LHCN-M2 (cell line): ENCODE data around the gene LHX3. TPM values are rescaled to one million over a fixed set of nuclear protein-coding genes. Genes with fewer than 3 reads are reported as not detected.
A peak's percentile ranks its signal among the peaks of the same experiment; 100 is the strongest.

Source experiments
- DNase-seq: peaks from one replicate; pipeline ENCODE4 v3.0.0-alpha.2; 2012; ENCODE audit warnings: low read depth
- total RNA-seq: library from RNA; depleted of rRNA; stranded (reverse); fragments of >200 nt; gene quantifications from 2 replicates; pipeline ENCODE4 v1.2.3, GENCODE V29; 2014

The LHX3 gene
- total RNA-seq, 1 experiment from 2014 or later: not detected

DNA sequence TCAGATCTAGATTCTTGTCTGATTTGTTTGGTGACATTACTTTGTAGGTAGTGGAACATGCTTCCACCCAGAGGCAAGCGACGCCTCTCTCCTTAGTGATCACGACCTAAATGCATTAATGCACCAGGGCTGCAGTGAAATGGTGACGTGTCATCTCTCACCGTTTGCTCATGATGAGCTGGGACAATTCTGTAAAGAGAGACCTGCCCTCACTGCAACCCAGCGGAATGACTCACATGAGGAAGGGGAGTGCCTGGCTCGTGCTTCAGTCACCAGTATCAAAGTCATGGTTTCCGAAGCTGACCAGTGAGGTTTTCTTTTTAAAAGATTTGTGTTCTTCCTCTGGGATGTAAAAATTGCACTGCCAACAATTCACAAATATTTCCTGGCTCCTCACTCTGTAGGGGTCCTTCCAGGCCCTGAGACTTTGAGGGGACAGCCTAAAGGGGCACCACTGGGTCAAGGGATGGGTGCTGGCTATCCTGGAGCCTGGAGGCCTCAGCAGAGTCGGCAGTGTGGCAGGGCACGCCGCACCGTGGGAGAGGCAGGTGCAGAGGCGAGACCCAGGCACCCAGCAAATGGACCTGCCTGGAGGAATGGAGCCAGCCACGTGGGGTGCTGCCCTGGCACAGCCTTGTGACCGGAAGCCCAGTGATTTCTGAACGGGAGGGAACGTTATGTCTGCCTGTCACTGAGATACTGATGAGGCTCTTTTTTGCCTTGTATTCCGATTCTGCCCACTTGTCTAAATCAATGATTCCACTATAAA is 23.4 kb upstream of the LHX3 start:
- DNase-seq: peak; percentile 56

DNA sequence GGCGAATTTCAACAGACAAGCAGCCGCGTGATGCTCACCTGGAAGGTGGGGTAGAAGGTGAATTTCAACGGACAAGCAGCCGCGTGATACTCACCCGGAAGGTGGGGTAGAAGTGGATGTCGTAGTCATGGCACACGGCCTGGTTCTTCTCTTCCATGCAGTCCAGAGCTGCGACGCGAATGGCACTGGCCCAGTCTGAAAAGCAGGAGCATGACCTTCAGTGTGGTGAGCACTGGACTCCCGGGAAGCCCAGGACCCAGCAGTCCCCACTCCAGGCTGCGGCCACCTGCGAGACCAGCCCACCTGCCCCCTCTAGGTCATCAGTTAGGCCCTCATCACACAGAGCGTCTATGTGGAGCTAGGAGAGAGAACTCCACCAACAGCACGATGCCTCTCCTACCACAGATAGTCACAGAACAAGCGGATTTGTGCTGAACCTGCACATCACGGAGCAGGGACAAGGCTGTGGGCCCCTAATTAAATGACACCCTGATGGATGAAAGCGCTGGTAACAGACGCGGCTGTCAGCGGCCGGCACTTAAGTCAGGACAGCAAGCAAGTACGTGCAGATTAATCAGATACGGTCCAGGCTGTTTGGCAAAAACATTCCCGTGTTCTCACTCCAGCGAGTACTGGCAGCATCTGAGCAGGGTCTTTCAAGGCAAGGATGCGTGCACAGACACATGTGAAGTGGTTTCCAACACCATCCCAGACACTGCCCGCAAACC is 21.9 kb upstream of the LHX3 start:
- no peak for DNase-seq

DNA sequence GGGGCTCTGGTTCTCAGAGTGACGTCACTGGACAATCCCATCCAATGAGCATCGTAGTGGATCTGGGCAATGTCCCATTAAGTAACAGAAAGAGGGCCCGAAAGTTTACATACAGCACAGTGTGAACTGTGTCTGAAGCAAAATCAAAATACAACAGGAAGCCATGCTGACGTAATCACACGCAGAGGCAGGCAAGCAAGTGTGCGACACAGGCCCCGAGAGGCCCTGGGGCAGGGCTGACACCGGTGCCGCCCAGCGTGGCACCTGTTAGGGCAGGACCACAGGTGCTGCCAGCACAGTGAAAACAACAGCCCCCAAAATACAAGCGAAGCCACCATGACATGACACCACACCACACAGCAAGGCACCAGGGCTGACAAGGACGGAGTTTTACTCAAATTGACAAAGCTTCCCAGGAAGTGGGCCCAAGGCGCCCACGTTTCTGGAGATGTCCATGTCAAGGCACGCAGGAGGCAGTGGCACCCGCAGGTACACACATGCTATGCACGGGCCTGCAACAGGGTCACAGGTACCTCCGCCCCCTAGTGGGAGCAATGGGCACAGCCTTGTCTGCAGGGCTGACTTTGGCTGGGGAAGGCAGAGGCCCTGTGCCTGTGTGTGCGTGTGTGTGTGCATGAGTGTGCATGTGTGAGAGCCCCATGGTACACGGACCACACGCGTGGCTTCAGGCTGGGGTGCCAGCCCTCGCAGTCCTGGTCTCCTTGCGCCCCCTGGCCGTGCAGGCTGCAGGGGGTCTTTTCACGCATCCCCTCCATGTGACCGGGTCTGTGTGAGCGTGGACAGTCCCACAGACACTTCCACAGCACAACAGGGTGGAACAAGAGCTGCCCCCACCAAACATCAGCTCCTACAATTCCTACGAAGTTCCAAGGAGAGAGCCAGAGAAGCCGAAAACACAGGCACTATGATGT is 21.1 kb upstream of the LHX3 start:
- DNase-seq: peak; percentile 30

DNA sequence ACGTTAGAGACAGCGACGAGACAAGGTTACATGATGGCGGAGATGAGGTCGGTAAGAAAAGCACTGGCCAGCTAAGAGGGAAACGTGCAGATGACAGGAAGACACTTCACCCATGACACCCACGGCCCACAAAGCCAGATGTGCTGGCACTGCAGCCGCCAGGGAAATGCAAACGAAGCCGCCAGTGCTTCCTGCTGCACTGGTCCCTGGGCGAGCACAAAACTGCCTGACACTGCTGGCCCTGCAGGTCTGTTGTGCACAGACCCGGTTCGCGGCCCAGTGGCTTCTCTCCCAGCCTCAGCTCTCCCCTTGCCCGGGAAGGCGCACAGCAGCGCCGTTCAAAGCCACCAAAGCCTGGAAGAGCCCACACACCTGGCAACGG is 20.4 kb upstream of the LHX3 start:
- no peak for DNase-seq

DNA sequence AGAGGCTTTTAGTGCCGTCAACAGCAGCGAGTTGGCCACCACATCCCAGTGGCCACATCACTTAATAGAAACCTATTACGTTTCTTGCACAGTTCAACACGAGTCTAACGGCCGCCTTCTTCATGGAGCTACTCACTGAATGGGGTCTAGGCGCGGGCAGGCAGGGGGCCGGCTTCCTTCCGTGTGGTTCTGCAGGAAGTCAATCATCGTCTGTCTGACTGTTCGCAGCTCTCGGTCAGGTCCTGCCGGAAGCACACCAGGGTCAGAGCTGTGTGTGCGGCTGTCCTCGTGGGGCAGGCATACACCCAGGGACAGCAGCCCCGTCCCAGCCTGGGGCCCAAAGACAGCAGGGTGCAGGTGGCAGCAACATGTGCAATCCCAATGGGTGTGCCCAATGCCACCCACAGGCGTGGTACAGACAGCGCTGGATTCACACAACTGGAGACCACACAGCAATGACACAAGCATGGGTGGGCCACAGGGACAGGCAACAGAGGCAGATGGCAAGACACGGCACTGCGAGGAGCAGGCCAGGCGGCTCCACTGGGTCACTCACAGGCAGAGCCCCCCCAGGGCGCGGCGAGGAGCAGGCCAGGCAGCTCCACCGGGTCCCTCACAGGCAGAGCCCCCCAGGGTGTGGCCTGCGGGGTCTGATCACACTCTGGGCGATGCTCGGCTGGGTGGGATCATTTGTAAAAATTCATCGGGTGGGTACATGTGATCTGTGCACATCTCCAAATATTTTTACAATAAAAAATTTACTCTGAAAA is 19.1 kb upstream of the LHX3 start:
- no peak for DNase-seq

DNA sequence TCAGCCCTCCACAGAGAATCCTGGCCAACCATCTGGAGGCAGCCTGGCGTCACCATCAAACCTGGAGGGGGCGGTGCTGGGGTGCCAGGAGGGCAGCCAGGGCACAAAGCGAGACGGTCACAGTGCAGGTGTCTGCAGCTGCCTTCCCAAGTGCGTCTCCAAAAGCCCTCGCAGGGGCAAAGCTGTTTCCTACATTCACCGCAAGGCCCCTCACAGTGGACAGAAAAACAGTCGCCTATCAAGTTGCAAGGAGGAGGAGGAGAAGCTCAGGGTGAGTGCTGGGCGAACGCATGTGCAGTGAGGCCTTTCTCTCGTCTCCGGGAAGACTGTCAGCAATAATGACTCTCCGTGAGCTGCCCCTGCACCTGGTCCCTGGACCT is 18.0 kb upstream of the LHX3 start:
- DNase-seq: no peak

DNA sequence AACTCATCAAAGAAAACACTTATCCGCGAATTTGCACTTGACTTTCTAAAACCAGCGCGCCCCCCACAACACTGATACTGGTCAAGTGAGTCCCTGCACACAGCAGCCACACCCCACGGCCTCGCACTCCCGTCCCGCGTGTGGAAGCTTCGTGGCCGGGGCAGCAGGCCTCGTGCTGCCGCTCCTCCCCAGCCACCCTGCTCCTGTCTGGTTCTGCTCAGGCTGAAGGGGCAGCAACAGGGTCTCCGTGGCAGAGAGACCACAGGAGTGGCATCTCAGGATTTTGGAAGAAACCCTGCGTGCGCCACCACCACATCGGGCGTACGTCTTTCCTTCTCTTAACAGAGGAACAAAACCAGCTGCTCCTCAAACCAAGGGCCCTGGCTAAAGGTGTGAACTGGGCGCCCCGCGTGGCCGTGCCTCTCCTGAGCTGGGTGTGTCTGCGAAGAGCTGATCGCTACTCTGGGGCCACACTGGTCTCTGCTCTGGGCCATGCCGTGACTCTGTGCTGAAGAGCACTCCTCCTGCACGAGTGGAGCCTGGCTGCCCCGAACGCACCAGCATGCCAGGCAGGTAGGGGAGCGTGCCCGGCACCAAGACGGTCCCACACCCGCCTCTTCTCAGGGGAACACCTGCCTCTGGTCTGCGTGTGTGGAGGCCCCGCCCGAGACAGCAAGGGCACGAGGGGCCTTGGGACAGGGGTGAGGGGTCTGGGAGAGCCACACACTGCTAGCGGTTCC is 17.4 kb upstream of the LHX3 start:
- no peak for DNase-seq

DNA sequence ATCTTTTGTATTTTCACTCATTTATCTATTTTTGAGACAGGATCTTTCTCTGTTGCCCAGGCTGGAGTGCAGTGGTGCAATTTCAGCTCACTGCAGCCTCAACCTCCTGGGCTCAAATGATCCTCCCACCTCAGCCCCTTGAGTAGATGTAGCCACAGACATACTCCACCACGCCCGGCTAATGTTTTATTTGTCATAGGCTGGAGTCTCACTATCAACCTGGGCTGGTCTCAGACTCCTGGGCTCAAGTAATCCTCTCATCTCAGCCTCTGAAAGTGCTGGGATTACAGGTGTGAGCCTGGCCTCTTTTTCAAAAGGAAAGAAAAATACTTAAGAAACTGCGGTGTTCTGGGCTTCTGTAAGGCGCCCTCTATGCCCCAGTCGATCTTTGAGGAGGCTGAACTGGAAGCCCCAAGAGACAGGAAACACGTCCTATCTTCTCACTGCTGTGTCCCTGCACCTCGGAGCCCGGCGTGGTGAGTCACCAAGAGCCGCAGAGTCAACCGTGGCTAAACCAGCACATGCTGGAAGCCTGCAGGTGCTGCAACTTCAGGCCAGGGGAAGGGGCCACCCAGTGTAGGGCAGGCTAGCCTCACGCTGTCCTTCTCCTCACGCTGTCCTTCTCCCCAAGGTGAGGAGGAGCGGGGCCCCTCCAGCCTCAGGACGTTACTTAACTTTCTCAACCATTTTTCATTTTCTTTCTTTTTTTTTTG is 15.2 kb upstream of the LHX3 start:
- DNase-seq: peak; percentile 20

DNA sequence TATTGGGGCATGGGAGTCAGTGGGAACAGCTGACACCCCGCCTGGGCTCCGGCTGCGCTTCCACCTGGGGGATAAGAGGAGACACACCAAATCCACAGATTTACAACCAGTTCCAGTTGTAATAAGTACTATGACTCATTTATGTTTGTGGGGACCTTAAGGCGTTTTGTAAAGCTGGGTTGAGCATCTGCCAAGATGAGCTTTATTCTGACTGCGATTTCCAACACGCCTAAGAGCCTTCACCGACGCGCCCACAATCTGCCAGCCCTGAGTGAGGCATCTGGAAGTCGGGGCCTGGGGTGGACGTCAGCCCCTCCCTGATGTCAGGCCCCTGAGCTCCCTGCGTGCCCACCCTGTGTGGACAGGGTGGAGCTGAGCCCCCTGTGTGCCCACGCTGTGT is 14.3 kb upstream of the LHX3 start:
- DNase-seq: peak; percentile 32

DNA sequence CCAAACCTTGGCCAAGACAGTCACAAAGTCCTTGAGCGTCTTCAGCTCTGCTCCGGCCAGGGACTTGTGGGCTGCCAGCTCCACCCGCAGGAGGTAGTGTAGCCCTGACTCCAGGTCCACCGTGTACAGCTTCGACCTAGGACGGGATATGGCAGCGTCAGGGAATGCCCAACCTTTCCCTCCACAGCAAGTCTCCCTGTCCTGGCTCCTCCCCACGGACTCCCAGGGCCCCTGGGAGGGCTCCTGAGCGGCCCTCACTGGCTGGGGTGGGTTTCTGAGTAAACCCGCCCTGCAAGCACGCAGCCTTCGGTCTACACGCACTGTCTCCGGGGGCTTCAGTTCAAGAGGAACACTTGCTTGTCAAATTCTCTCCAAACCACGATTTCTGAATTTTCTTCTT is 13.7 kb upstream of the LHX3 start:
- DNase-seq: no peak

DNA sequence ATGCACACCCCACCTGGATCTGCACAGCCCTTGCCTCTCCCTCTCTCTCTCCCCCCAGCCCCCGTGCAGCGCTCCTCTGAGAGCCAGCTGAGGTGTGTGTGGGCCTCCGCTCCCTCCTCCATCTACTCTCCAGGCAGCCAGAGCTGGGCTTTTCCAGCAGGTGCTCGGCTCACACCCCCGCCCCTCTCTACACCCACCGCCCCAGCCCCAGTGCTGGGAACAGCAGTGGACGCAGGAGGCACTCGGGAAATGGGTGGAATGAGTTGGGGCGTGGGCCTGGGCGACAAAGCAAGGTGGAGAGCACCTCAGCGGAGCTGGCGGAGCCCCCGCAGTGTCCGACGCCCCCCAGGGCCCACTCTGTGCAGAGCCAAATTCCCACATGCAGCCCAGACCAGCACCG is 13.3 kb upstream of the LHX3 start:
- DNase-seq: no peak

DNA sequence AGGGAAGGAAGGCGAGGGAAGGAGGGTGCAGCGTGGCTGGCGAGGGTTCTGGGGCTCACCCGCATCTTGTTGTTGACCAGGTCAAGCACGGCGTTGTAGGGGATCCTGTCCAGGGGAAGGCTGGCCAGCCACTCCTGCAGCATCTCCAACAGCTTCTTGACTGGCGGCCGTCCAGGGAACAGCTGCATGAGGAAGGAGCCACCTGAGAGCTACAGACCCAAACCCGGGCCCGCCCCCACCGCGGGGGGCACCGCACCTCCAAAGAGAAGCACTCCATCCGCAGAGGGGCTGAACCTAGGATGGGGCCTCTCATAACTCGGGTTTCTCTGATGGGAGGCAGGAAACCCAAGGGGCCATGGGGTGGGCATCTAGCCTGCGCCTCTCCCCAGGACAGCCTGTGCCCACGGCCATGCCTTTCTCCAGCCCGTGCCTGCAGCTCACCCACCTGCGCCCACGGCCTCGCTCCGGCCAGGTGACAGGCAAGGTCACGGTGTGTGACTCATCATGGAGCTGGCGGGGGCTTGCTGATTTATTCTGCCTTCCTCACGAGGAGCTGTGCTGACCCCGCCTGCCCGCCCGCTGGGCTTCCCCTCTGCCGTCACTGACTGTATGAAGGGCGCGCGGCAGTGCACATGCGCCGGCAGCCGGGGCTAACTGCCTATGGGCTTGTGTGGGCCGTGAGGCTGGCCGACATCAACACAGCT is 11.8 kb upstream of the LHX3 start:
- no peak for DNase-seq

DNA sequence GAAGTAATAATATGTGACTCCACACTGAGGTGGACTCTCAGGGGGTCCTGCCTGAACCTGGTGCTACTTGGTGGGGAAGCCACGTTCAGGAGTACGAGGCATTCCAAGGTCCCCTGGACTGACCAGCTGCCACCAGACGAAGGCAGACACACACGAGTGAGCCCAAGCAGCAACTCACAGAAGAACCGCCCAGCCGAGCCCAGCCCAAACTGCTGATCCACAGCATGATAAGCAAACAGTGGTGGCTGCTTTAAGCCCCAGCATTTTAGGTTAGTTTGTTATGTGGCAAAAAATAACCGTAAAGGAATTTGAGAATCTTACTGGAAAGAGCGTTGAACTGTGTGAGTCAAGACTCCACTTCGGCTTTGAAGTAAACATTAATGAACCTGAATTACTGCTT is 8.8 kb upstream of the LHX3 start:
- DNase-seq: no peak

DNA sequence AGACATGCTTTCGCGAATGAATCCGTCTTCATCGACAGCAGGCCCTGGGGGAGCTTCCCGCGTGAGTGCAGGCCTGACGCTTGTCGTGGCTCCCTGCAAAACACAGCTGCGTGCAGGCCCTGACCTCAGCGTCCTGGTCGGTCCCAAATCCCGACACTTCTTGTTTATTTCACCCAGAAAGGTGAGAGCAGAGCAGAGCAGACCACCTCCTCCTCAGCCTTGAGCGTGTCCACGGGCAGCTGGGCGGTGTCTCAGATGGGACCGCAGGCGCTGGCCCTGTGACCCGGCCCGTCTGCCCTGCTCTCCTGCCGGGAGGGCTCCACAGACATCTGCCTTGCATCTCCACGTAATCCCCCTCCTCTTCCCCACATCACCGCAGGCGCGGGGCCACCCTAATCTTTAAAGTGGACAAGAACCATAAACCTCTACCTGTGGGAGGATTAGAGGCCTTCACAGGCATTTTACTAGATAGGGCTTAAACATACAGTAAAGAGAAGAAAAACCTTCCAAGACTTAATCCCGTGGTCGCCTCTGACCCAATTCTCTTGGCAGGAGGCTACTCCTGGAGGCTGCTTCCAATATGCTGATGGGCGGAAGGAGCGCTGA is 7.5 kb upstream of the LHX3 start:
- no peak for DNase-seq

DNA sequence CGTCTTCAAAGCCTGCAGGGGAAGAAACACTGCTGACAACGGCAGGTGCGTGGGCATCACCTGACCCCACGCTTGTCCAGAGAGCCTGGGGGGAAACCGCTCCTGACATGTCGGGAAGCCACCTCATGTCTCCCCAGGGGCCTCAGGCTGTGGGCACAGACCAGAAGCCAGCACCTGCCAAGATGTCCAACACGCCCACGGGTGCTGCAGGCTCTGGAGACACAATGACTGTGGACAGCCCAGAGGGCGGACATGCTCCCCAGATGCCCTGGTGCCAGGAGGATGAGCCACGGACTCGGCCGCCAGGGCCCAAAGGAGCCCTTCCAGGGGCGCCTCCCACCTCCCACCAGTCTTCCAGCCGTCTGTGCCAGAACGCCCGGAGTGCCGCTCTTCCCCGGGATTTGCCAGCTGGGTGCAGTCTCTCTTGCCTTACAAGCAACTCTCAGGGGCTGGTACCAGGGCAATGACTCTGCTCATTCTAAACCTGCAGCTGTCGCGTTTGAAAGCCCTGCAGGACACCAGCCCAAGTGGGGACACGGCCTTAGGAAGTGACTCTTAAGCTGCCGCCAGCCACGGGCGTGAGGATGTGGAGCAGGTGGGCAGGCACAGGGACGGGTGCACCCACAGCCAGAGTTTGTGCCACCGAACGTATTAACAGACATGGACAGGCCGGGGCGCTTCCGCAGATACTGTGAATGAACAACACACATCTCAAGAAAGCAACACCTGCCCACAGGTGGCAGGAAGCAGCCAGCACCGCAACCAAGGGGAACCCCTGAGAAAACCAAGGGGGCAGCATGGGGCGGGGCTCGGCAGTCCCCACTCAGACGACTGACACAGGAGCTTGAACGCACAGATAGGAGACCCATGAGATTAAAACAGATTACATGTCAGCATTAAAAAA is 6.8 kb upstream of the LHX3 start:
- no peak for DNase-seq

DNA sequence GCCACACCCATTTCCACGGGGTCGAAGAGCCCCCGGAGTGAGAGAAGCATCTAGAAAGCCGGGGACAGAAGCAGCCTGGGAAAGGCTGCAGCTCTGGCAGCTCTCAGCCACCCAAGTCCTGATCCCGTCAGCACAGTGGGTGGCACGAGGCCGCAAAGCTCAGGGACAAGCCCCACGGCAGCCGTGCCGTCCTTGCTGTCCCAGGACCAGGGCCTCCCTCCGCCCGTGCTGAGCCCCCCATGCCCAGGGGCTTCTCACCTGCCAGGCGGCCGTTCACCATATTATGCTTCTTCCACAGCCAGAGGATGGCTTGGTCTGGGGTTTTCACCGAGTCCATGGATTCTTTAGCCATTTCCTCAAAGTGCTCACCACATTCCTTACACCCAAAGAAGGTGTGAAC is 6.1 kb upstream of the LHX3 start:
- no peak for DNase-seq

DNA sequence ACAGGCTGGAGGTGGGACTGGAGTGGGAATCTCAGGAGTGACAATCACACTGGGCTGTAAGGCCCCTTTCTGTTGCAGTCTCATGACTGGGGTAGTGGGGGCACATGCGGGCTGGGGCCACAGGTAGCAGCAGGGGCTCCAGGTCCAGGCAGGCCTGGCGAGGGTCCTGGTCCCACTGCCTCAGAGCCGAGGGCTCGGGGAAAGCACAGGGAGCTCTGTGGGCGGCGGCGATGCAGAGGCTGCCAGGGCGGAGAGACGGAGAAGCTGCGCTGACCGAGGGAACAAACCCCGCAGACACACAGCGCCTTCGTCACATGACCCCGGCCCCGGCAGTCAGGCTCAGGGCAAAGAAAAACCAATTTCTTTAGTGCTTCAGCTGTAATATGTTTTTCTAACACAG is 5.3 kb upstream of the LHX3 start:
- no peak for DNase-seq

DNA sequence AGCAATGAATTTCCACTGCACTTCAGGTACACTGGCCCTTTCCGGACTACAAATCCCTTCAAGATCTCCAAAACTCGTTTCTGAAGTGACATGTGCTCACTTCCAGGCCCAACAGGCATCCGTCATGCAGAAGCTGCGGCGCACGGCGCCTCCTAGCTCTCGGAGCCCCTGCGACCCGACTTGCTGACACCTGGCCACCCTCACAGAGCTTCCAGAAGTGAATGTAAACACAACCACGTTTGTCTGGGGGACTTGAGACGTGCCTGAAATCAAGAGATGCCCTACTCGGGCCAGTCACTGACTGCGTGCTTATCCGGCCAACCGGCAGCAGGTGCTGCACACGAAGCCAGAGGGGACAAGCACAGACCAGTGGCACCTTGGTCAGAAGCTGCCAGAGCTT is 4.9 kb upstream of the LHX3 start:
- no peak for DNase-seq
